HEK293 (cell line): ENCODE data around the gene IPO8.

Source experiments
- CTCF ChIP-seq: fragments of 450-650 bp; formaldehyde crosslinking; IDR thresholded peaks from 2 replicates; pipeline ENCODE4 v1.5.1; 2016; ENCODE audit warnings: missing biosample characterization, missing genetic modification characterization
- ZBTB7A ChIP-seq: fragments of 450-650 bp; formaldehyde crosslinking; IDR thresholded peaks from 2 replicates; pipeline ENCODE4 v1.5.1; 2016; ENCODE audit warnings: low read depth, missing biosample characterization, missing genetic modification characterization
- TF ChIP-seq, protein P1 (sequence below): fragments of 450-650 bp; formaldehyde crosslinking; IDR thresholded peaks from 2 replicates; pipeline ENCODE4 v1.5.1; 2016; ENCODE audit warnings: missing biosample characterization, missing genetic modification characterization, low read depth

GRCh38 chr12:30719060-30719459 is 23.4 kb upstream of the IPO8 start:
- no peak for TF ChIP-seq CTCF (tag by site-specific recombination)
- TF ChIP-seq ZBTB7A: no peak
- TF ChIP-seq, protein P1, sequence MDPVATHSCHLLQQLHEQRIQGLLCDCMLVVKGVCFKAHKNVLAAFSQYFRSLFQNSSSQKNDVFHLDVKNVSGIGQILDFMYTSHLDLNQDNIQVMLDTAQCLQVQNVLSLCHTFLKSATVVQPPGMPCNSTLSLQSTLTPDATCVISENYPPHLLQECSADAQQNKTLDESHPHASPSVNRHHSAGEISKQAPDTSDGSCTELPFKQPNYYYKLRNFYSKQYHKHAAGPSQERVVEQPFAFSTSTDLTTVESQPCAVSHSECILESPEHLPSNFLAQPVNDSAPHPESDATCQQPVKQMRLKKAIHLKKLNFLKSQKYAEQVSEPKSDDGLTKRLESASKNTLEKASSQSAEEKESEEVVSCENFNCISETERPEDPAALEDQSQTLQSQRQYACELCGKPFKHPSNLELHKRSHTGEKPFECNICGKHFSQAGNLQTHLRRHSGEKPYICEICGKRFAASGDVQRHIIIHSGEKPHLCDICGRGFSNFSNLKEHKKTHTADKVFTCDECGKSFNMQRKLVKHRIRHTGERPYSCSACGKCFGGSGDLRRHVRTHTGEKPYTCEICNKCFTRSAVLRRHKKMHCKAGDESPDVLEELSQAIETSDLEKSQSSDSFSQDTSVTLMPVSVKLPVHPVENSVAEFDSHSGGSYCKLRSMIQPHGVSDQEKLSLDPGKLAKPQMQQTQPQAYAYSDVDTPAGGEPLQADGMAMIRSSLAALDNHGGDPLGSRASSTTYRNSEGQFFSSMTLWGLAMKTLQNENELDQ: no peak
